Adrenal gland (tissue), 12 donors: ENCODE data around the gene CFAP299. TPM values are rescaled to one million over a fixed set of nuclear protein-coding genes. Genes with fewer than 3 reads are reported as not detected.

Experiments
- DNase-seq, 7 donors: peaks; one replicate each; pipeline ENCODE4 v3.0.0-alpha.2; 2019 to 2020
- H3K27ac ChIP-seq, 5 donors: fragments of 200-600 bp; sonication (generic) in 4 of 5; 1 replicate in 3 of 5; 2 replicates in 2 of 5; pipeline versions ENCODE4 v1.5.1 to v1.8.0; 2016 to 2020; ENCODE audit warnings: mild to moderate bottlenecking in 1 of 5
- H3K27me3 ChIP-seq: fragments of 200-600 bp; 2 replicates; pipeline ENCODE4 v1.8.0; 2021
- H3K36me3 ChIP-seq, 2 donors: fragments of 200-600 bp; replicated peaks in 1 of 2; 1 replicate in 1 of 2; 2 replicates in 1 of 2; pipeline versions ENCODE4 v1.5.1 to v1.8.0; 2018 to 2022
- H3K4me1 ChIP-seq, 2 donors: fragments of 200-600 bp; replicated peaks in 1 of 2; 1 replicate in 1 of 2; 2 replicates in 1 of 2; pipeline versions ENCODE4 v1.5.1 to v1.8.0; 2018 to 2021
- H3K4me3 ChIP-seq, 4 donors: fragments of 200-600 bp; sonication (generic) in 3 of 4; one replicate each; pipeline ENCODE4 v1.5.1; 2016 to 2018
- H3K9me3 ChIP-seq, 3 donors: fragments of 200-600 bp; sonication (generic) in 1 of 3; replicated peaks in 1 of 3; 1 replicate in 2 of 3; 2 replicates in 1 of 3; pipeline versions ENCODE4 v1.5.1 to v1.8.0; 2016 to 2021
- CTCF ChIP-seq, 6 experiments: fragments of 450-650 bp in 4 of 6; fragments of 200-600 bp in 2 of 6; sonication (generic) in 1 of 6; IDR thresholded peaks; 1 replicate in 5 of 6; 2 replicates in 1 of 6; pipeline versions ENCODE4 v1.5.1 to v1.8.0; 2016 to 2021; ENCODE audit warnings: antibody characterized with exemption in 6 of 6, mild to moderate bottlenecking in 2 of 6, moderate library complexity in 1 of 6
- POLR2A ChIP-seq, 2 donors: fragments of 450-650 bp; IDR thresholded peaks; one replicate each; pipeline ENCODE4 v1.6.1; 2017; ENCODE audit warnings: antibody characterized with exemption in 2 of 2, mild to moderate bottlenecking in 2 of 2, moderate library complexity in 1 of 2
- WGBS, 4 donors: extraction: QIAGEN DNeasy Blood & Tissue Kit in 2 of 4; methylation state at CpG; one replicate each; pipeline versions ENCODE4 v1.1.5 to v1.1.7; 2013 to 2017; 5-methylcytosine and 5-hydroxymethylcytosine counted together
- intact Hi-C, 2 donors: fragments of 100-400 bp; cut with DNase I; formaldehyde crosslinking; loops; one replicate each; pipeline versions ENCODE4 v1.14.1 to v1.15.0; 2022 to 2023
- polyA plus RNA-seq, 3 donors: library from polyadenylated mRNA; stranded (reverse); fragments of 200-250 nt in 2 of 3; fragments of 350-450 nt in 1 of 3; fragmentation: Illumina TruSeq in 1 of 3; extraction: RNeasy Lipid Tissue Mini Kit (QIAGEN cat#74804) in 1 of 3; gene quantifications; one replicate each; pipeline ENCODE4 v1.2.3, GENCODE V29; 2013 to 2014
- total RNA-seq, 9 donors: library from RNA; depleted of rRNA in 4 of 9; stranded (reverse); fragments of >200 nt in 4 of 9; fragments of 120-200 nt in 1 of 9; fragmentation: NEBNext Ultra II Directional in 1 of 9; extraction: Animal tissue kit (Norgen Biotek cat#: 25700) in 1 of 9; gene quantifications; one replicate each; pipeline versions ENCODE4 v1.1.0 to v1.2.4, GENCODE V29; 2013 to 2023
- donor health status: healthy with polysubstance abuse.
- donor health status: Bipolar disorder and iron deficiency.
- donor health status: DM: yes; HTN: yes; CAD: no.
- donor health status: DM: no; HTN: no; CAD: no.
- donor health status: DM: no; HTN: no; CAD: no.
- donor health status: DM: yes; HTN: yes; CAD: no.

Gene CFAP299
- total and polyA plus RNA-seq, 12 donors: not detected

GRCh38 chr4:80912350-80912749 lies 576.8 kb downstream of the CFAP299 start:
- Histone ChIP-seq H3K36me3 (no peaks in the 10 kb centered on the region), H3K9me3 (no peaks in the 10 kb centered on the region), H3K4me3 (no peak overlapping the region), H3K27me3 (peaks cover under 1% of the 10 kb centered on the region), H3K27ac (no peak overlapping the region), H3K4me1 (no peaks in the 10 kb centered on the region)
- intact Hi-C loops: no loop called here
- no peak for DNase-seq
- WGBS, 4 donors: 62 to 72% (median 70%) methylated on average over 5 to 7 of the region's 7 CpGs
- TF ChIP-seq CTCF (IDR thresholded peaks at IDR 0.05) (no peak), POLR2A (IDR thresholded peaks at IDR 0.05) (no peak)

- TF ChIP-seq CTCF (IDR thresholded peaks at IDR 0.05): no peak
- Histone ChIP-seq H3K4me3 (no peak overlapping the region), H3K4me1 (no peaks in the 10 kb centered on the region), H3K36me3 (no peaks in the 10 kb centered on the region), H3K27ac (no peak overlapping the region), H3K27me3 (peaks cover 4% of the 10 kb centered on the region), H3K9me3 (no peaks in the 10 kb centered on the region)
- intact Hi-C loops: no loop called here
- no peak for DNase-seq
- 63 to 79% (median 64%) methylated on average over 3 of the region's 3 CpGs for WGBS, 4 donors
Observed at GRCh38 chr4:80913381-80913780, 577.9 kb downstream of the CFAP299 start.

- no peak for DNase-seq
- Histone ChIP-seq H3K27ac (no peak overlapping the region), H3K9me3 (no peaks in the 10 kb centered on the region), H3K4me3 (no peak overlapping the region), H3K36me3 (no peaks in the 10 kb centered on the region), H3K4me1 (no peaks in the 10 kb centered on the region), H3K27me3 (peaks cover 4% of the 10 kb centered on the region)
- WGBS, 4 donors: 77 to 85% (median 81%) methylated on average over 3 of the region's 3 CpGs
- intact Hi-C loops: no loop called here
- TF ChIP-seq POLR2A (IDR thresholded peaks at IDR 0.05) (no peak), CTCF (IDR thresholded peaks at IDR 0.05) (no peak)
Observed at GRCh38 chr4:80916770-80917169, 581.2 kb downstream of the CFAP299 start.

- Histone ChIP-seq H3K36me3 (no peaks in the 10 kb centered on the region), H3K9me3 (no peaks in the 10 kb centered on the region), H3K27me3 (peaks cover 4% of the 10 kb centered on the region), H3K27ac (no peak overlapping the region), H3K4me1 (no peaks in the 10 kb centered on the region), H3K4me3 (no peak overlapping the region)
- DNase-seq: no peak
- intact Hi-C loops: no loop called here
- TF ChIP-seq CTCF (IDR thresholded peaks at IDR 0.05) (no peak), POLR2A (IDR thresholded peaks at IDR 0.05) (no peak)
Observed at GRCh38 chr4:80918004-80918403, 582.5 kb downstream of the CFAP299 start.
